ENCODE measurements around the gene CHD1L. TPM values are rescaled to one million over a fixed set of nuclear protein-coding genes. Genes with fewer than 3 reads are reported as not detected.

Gene CHD1L
- total and polyA plus RNA-seq, 2 of the 13 experiments (the other 11 are each of a cell fraction or from before 2014, with no cell fraction given): 74.3 to 111 TPM

DNA sequence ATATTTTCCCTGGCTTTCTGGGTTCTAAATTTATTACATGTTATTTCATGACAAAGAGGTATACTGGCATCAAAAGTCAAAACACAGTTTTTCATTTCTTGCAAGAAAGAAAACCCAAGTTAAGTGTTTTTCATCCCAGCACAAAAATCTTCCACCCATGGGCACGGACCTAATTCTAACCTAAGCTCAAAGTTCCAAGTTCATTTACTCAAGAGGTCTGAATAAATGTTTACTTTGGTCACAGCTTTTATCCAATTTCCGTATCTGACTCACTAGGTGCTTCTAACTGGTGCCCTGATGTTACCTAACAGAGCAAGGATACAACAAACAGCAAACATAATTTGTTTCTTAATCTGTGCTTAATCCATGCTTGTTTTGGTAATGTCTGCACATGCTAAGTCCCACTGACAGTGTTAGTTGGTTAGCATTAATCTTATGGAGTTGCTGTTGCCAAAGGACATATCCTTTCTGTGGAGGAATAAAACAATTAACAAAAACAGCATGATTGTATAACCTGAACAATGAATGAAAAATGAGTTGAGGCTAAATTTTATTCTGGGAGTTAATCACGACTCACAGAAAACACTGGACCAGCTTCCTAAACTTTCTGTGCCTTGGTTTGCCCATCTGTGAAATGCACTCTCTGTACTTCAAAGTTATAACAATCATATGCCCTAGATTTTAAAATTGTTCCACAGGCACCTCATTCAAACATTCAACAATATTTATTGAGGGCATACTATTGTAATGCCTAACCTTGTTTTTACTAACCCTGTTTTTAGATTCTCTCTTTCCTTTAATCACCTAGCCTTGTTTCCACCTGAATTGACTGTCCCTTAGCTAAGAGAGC, 4.2 kb upstream of the CHD1L start (continued):
- TF ChIP-seq, protein P1, sequence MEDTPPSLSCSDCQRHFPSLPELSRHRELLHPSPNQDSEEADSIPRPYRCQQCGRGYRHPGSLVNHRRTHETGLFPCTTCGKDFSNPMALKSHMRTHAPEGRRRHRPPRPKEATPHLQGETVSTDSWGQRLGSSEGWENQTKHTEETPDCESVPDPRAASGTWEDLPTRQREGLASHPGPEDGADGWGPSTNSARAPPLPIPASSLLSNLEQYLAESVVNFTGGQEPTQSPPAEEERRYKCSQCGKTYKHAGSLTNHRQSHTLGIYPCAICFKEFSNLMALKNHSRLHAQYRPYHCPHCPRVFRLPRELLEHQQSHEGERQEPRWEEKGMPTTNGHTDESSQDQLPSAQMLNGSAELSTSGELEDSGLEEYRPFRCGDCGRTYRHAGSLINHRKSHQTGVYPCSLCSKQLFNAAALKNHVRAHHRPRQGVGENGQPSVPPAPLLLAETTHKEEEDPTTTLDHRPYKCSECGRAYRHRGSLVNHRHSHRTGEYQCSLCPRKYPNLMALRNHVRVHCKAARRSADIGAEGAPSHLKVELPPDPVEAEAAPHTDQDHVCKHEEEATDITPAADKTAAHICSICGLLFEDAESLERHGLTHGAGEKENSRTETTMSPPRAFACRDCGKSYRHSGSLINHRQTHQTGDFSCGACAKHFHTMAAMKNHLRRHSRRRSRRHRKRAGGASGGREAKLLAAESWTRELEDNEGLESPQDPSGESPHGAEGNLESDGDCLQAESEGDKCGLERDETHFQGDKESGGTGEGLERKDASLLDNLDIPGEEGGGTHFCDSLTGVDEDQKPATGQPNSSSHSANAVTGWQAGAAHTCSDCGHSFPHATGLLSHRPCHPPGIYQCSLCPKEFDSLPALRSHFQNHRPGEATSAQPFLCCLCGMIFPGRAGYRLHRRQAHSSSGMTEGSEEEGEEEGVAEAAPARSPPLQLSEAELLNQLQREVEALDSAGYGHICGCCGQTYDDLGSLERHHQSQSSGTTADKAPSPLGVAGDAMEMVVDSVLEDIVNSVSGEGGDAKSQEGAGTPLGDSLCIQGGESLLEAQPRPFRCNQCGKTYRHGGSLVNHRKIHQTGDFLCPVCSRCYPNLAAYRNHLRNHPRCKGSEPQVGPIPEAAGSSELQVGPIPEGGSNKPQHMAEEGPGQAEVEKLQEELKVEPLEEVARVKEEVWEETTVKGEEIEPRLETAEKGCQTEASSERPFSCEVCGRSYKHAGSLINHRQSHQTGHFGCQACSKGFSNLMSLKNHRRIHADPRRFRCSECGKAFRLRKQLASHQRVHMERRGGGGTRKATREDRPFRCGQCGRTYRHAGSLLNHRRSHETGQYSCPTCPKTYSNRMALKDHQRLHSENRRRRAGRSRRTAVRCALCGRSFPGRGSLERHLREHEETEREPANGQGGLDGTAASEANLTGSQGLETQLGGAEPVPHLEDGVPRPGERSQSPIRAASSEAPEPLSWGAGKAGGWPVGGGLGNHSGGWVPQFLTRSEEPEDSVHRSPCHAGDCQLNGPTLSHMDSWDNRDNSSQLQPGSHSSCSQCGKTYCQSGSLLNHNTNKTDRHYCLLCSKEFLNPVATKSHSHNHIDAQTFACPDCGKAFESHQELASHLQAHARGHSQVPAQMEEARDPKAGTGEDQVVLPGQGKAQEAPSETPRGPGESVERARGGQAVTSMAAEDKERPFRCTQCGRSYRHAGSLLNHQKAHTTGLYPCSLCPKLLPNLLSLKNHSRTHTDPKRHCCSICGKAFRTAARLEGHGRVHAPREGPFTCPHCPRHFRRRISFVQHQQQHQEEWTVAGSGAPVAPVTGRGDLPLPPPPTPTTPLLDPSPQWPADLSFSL (CRISPR knock-in tag; IDR thresholded peaks at IDR 0.05): no peak
- TF ChIP-seq MIER3 (CRISPR knock-in tag; IDR thresholded peaks at IDR 0.05; ENCODE audit: borderline replicate concordance): peak; percentile 82; the same call in 1 of the 2 replicates
- TF ChIP-seq HES4 (CRISPR knock-in tag; IDR thresholded peaks at IDR 0.05; ENCODE audit: borderline replicate concordance): no peak
- peak; percentile 73; the same call in 1 of the 2 replicates for TF ChIP-seq ZBTB20 (CRISPR knock-in tag; IDR thresholded peaks at IDR 0.05; ENCODE audit: borderline replicate concordance, low read depth)
- peak; percentile 62 to 71 for TF ChIP-seq NR2F1 (CRISPR knock-in tag; IDR thresholded peaks at IDR 0.05)
- TF ChIP-seq ZKSCAN8 (CRISPR knock-in tag; IDR thresholded peaks at IDR 0.05; ENCODE audit: borderline replicate concordance): peak; percentile 75; the same call in 1 of the 2 replicates
- no peak for TF ChIP-seq SPEN (CRISPR knock-in tag; IDR thresholded peaks at IDR 0.05; ENCODE audit: low read depth)
- peak; percentile 78 for TF ChIP-seq TARDBP (CRISPR knock-in tag; IDR thresholded peaks at IDR 0.05)
- TF ChIP-seq, protein P2, sequence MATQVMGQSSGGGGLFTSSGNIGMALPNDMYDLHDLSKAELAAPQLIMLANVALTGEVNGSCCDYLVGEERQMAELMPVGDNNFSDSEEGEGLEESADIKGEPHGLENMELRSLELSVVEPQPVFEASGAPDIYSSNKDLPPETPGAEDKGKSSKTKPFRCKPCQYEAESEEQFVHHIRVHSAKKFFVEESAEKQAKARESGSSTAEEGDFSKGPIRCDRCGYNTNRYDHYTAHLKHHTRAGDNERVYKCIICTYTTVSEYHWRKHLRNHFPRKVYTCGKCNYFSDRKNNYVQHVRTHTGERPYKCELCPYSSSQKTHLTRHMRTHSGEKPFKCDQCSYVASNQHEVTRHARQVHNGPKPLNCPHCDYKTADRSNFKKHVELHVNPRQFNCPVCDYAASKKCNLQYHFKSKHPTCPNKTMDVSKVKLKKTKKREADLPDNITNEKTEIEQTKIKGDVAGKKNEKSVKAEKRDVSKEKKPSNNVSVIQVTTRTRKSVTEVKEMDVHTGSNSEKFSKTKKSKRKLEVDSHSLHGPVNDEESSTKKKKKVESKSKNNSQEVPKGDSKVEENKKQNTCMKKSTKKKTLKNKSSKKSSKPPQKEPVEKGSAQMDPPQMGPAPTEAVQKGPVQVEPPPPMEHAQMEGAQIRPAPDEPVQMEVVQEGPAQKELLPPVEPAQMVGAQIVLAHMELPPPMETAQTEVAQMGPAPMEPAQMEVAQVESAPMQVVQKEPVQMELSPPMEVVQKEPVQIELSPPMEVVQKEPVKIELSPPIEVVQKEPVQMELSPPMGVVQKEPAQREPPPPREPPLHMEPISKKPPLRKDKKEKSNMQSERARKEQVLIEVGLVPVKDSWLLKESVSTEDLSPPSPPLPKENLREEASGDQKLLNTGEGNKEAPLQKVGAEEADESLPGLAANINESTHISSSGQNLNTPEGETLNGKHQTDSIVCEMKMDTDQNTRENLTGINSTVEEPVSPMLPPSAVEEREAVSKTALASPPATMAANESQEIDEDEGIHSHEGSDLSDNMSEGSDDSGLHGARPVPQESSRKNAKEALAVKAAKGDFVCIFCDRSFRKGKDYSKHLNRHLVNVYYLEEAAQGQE (IDR thresholded peaks at IDR 0.05; ENCODE audit: borderline replicate concordance in 1 of 2, low read depth in 1 of 2, low read length in 2 of 2): peak in 1 of 2 experiments; percentile 43; a peak in 1 of 4 replicates
- no peak for TF ChIP-seq ZNF543 (CRISPR knock-in tag; IDR thresholded peaks at IDR 0.05)
- TF ChIP-seq ZMYM3 (CRISPR knock-in tag; IDR thresholded peaks at IDR 0.05): no peak; the same call in 1 of the 2 replicates
- TF ChIP-seq, protein P3, sequence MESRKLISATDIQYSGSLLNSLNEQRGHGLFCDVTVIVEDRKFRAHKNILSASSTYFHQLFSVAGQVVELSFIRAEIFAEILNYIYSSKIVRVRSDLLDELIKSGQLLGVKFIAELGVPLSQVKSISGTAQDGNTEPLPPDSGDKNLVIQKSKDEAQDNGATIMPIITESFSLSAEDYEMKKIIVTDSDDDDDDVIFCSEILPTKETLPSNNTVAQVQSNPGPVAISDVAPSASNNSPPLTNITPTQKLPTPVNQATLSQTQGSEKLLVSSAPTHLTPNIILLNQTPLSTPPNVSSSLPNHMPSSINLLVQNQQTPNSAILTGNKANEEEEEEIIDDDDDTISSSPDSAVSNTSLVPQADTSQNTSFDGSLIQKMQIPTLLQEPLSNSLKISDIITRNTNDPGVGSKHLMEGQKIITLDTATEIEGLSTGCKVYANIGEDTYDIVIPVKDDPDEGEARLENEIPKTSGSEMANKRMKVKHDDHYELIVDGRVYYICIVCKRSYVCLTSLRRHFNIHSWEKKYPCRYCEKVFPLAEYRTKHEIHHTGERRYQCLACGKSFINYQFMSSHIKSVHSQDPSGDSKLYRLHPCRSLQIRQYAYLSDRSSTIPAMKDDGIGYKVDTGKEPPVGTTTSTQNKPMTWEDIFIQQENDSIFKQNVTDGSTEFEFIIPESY (CRISPR knock-in tag; IDR thresholded peaks at IDR 0.05): no peak
- TF ChIP-seq ZNF225 (CRISPR knock-in tag; IDR thresholded peaks at IDR 0.05): no peak
- TF ChIP-seq KDM6A (CRISPR knock-in tag; IDR thresholded peaks at IDR 0.05; ENCODE audit: low read depth): peak; percentile 89
- no peak for TF ChIP-seq HMGA1 (CRISPR knock-in tag; conservative IDR thresholded peaks at IDR 0.05)
- TF ChIP-seq ATF1 (CRISPR knock-in tag; IDR thresholded peaks at IDR 0.05): peak; percentile 57; the same call in 1 of the 2 replicates
